Measurements from ENCODE around the gene PHEX.

The PHEX gene

GRCh38 chrX:22086003-22086402 lies 53.9 kb downstream of the PHEX start:
- Histone ChIP-seq H3K4me3 (replicated peaks; ENCODE audit: insufficient read depth, low read length) (no peak overlapping the region), H3K27me3 (ENCODE audit: insufficient read depth, poor library complexity, severe bottlenecking) (no peaks in the 10 kb centered on the region), H3K27ac (replicated peaks) (no peak overlapping the region)
- TF ChIP-seq SPI1 (IDR thresholded peaks at IDR 0.05; ENCODE audit: borderline replicate concordance, low read depth) (no peak), CTCF (IDR thresholded peaks at IDR 0.05; ENCODE audit: insufficient read depth, low read length) (no peak), POLR2AphosphoS5 (IDR thresholded peaks at IDR 0.05; ENCODE audit: low read depth) (no peak), GABPA (IDR thresholded peaks at IDR 0.05; ENCODE audit: low read depth) (no peak), REST (IDR thresholded peaks at IDR 0.05; ENCODE audit: insufficient replicate concordance, low read depth) (no peak)
- DNase-seq (ENCODE audit: low read depth in 1 of 2, low spot score in 1 of 2): no peak

DNA sequence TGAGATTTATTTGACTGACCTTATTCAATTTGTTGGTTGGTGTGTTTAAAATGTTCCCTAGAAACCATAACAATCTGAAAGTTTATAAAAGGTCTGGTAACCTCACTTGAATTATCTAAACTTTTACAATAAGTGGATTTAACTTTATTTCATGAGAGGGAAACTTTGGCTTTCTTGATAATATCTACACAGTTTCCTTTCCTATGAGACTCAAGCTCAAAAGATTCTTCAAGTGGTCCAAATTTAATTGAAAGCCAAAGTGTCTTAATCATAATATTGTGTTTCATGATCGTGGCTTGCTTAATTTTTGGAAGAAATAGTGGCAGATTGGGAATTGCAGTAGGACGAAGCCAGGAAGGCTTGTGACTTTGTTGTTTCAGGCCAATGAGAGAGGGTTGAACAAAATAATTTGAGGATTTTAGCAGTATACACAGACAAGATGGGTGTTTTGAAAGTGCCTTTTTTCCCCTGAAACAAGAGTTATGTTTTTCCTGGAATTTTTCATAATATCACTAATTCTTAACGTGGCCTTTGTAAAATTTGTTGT lies 55.0 kb downstream of the PHEX start:
- H3K4me3 ChIP-seq (replicated peaks; ENCODE audit: insufficient read depth, low read length): no peak overlapping the region
- DNase-seq (ENCODE audit: low read depth in 1 of 2, low spot score in 1 of 2): no peak
- TF ChIP-seq POLR2AphosphoS5 (IDR thresholded peaks at IDR 0.05; ENCODE audit: low read depth): no peak
- no peak for TF ChIP-seq CTCF (IDR thresholded peaks at IDR 0.05; ENCODE audit: insufficient read depth, low read length)
- no peak for TF ChIP-seq GABPA (IDR thresholded peaks at IDR 0.05; ENCODE audit: low read depth)
- no peak for TF ChIP-seq REST (IDR thresholded peaks at IDR 0.05; ENCODE audit: insufficient replicate concordance, low read depth)
- TF ChIP-seq SPI1 (IDR thresholded peaks at IDR 0.05; ENCODE audit: borderline replicate concordance, low read depth): no peak
- H3K27me3 ChIP-seq (ENCODE audit: insufficient read depth, poor library complexity, severe bottlenecking): no peaks in the 10 kb centered on the region
- H3K27ac ChIP-seq (replicated peaks): no peak overlapping the region

GRCh38 chrX:22088326-22088725 lies 56.2 kb downstream of the PHEX start:
- no peak for TF ChIP-seq REST (IDR thresholded peaks at IDR 0.05; ENCODE audit: insufficient replicate concordance, low read depth)
- TF ChIP-seq SPI1 (IDR thresholded peaks at IDR 0.05; ENCODE audit: borderline replicate concordance, low read depth): no peak
- TF ChIP-seq CTCF (IDR thresholded peaks at IDR 0.05; ENCODE audit: insufficient read depth, low read length): no peak
- no peak for TF ChIP-seq POLR2AphosphoS5 (IDR thresholded peaks at IDR 0.05; ENCODE audit: low read depth)
- no peak for TF ChIP-seq GABPA (IDR thresholded peaks at IDR 0.05; ENCODE audit: low read depth)
- Histone ChIP-seq H3K27me3 (ENCODE audit: insufficient read depth, poor library complexity, severe bottlenecking) (no peaks in the 10 kb centered on the region), H3K27ac (replicated peaks) (no peak overlapping the region), H3K4me3 (replicated peaks; ENCODE audit: insufficient read depth, low read length) (no peak overlapping the region)
- no peak for DNase-seq (ENCODE audit: low read depth in 1 of 2, low spot score in 1 of 2)
